Measurements from ENCODE around the gene CDADC1. TPM values are rescaled to one million over a fixed set of nuclear protein-coding genes. Genes with fewer than 3 reads are reported as not detected.

The CDADC1 gene
- total and polyA plus RNA-seq, 2 of the 13 experiments (the other 11 are each of a cell fraction or from before 2014, with no cell fraction given) = 2.4 to 9.0 TPM

- TF ChIP-seq GMEB2 (CRISPR knock-in tag; IDR thresholded peaks at IDR 0.05; ENCODE audit: low read depth) (no peak), TCF7L2 (IDR thresholded peaks at IDR 0.05; ENCODE audit: low read depth, low read length) (no peak), CBFB (CRISPR knock-in tag; IDR thresholded peaks at IDR 0.05) (no peak), ZNF234 (CRISPR knock-in tag; conservative IDR thresholded peaks at IDR 0.05) (no peak), TEF (CRISPR knock-in tag; IDR thresholded peaks at IDR 0.05) (no peak), ISX (CRISPR knock-in tag; conservative IDR thresholded peaks at IDR 0.05) (no peak), ZBTB20 (CRISPR knock-in tag; IDR thresholded peaks at IDR 0.05; ENCODE audit: borderline replicate concordance, low read depth) (no peak), PRDM4 (CRISPR knock-in tag; IDR thresholded peaks at IDR 0.05; ENCODE audit: borderline replicate concordance) (no peak), ZNF143 (CRISPR knock-in tag; IDR thresholded peaks at IDR 0.05) (0 out of 2 replicates have a peak, but pooled peaks have one; percentile 19)
- TF ChIP-seq, protein P1, sequence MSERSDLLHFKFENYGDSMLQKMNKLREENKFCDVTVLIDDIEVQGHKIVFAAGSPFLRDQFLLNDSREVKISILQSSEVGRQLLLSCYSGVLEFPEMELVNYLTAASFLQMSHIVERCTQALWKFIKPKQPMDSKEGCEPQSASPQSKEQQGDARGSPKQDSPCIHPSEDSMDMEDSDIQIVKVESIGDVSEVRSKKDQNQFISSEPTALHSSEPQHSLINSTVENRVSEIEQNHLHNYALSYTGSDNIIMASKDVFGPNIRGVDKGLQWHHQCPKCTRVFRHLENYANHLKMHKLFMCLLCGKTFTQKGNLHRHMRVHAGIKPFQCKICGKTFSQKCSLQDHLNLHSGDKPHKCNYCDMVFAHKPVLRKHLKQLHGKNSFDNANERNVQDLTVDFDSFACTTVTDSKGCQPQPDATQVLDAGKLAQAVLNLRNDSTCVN (CRISPR knock-in tag; IDR thresholded peaks at IDR 0.05; ENCODE audit: borderline replicate concordance) = no peak
- TF ChIP-seq, protein P2, sequence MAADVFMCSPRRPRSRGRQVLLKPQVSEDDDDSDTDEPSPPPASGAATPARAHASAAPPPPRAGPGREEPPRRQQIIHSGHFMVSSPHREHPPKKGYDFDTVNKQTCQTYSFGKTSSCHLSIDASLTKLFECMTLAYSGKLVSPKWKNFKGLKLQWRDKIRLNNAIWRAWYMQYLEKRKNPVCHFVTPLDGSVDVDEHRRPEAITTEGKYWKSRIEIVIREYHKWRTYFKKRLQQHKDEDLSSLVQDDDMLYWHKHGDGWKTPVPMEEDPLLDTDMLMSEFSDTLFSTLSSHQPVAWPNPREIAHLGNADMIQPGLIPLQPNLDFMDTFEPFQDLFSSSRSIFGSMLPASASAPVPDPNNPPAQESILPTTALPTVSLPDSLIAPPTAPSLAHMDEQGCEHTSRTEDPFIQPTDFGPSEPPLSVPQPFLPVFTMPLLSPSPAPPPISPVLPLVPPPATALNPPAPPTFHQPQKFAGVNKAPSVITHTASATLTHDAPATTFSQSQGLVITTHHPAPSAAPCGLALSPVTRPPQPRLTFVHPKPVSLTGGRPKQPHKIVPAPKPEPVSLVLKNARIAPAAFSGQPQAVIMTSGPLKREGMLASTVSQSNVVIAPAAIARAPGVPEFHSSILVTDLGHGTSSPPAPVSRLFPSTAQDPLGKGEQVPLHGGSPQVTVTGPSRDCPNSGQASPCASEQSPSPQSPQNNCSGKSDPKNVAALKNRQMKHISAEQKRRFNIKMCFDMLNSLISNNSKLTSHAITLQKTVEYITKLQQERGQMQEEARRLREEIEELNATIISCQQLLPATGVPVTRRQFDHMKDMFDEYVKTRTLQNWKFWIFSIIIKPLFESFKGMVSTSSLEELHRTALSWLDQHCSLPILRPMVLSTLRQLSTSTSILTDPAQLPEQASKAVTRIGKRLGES (CRISPR knock-in tag; IDR thresholded peaks at IDR 0.05; ENCODE audit: borderline replicate concordance) = no peak
- TF ChIP-seq, protein P3, sequence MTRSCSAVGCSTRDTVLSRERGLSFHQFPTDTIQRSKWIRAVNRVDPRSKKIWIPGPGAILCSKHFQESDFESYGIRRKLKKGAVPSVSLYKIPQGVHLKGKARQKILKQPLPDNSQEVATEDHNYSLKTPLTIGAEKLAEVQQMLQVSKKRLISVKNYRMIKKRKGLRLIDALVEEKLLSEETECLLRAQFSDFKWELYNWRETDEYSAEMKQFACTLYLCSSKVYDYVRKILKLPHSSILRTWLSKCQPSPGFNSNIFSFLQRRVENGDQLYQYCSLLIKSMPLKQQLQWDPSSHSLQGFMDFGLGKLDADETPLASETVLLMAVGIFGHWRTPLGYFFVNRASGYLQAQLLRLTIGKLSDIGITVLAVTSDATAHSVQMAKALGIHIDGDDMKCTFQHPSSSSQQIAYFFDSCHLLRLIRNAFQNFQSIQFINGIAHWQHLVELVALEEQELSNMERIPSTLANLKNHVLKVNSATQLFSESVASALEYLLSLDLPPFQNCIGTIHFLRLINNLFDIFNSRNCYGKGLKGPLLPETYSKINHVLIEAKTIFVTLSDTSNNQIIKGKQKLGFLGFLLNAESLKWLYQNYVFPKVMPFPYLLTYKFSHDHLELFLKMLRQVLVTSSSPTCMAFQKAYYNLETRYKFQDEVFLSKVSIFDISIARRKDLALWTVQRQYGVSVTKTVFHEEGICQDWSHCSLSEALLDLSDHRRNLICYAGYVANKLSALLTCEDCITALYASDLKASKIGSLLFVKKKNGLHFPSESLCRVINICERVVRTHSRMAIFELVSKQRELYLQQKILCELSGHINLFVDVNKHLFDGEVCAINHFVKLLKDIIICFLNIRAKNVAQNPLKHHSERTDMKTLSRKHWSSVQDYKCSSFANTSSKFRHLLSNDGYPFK (CRISPR knock-in tag; IDR thresholded peaks at IDR 0.05; ENCODE audit: borderline replicate concordance) = peak; percentile 88
These were observed at the start of gene CDADC1 (continued) for GRCh38 chr13:49247643-49248621.

All from HepG2 (cell line).